GM12891 (cell line): ENCODE results near the gene PRSS27.
"Not testable (repeated sequence)": the region's sequence is repeated elsewhere in the genome, so short reads cannot be mapped to it uniquely, and the experiment has no call there.

Experiments used
- PAX5 ChIP-seq: IDR thresholded peaks from 2 replicates; pipeline ENCODE4 v1.6.1; 2011; ENCODE audit warnings: low read length, moderate library complexity, mild to moderate bottlenecking; ENCODE audit not compliant: insufficient read depth, severe bottlenecking
- POLR2A ChIP-seq: IDR thresholded peaks from 2 replicates; pipeline ENCODE4 v1.6.1; 2011; ENCODE audit warnings: low read depth, low read length, control low read depth
- POLR2AphosphoS5 ChIP-seq: IDR thresholded peaks from 2 replicates; pipeline ENCODE4 v1.6.1; 2011; ENCODE audit warnings: low read depth, low read length, control low read depth

- TF ChIP-seq POLR2A, PAX5, POLR2AphosphoS5: not testable (repeated sequence)
Measured at GRCh38 chr16:2696601-2697250, 23.3 kb downstream of the PRSS27 start.
